ENCODE results near the gene PHRF1. TPM values are rescaled to one million over a fixed set of nuclear protein-coding genes. Genes with fewer than 3 reads are reported as not detected.

Gene PHRF1
- total RNA-seq, 1 donor from 2014 or later, result 27.3 TPM

- peak; percentile 59 for DNase-seq
Measured at GRCh38 chr11:615504-616319, 39.4 kb downstream of the PHRF1 start, which contains the start of gene IRF7. TSS of gene IRF7 (minus strand) at chr11:615950. CDS start at chr11:615364, 586 bp downstream.

GRCh38 chr11:616320-617198 is 40.3 kb downstream of the PHRF1 start:
- DNase-seq, result no peak

GRCh38 chr11:617199-617911 is 41.1 kb downstream of the PHRF1 start:
- no peak for DNase-seq

- no peak for DNase-seq
Measured at GRCh38 chr11:617912-618682, 41.8 kb downstream of the PHRF1 start.

GRCh38 chr11:618856-619627 is 42.8 kb downstream of the PHRF1 start:
- no peak for DNase-seq

- no peak for DNase-seq
Measured at GRCh38 chr11:619628-620050, 43.4 kb downstream of the PHRF1 start.

GRCh38 chr11:620201-620600 is 43.9 kb downstream of the PHRF1 start:
- DNase-seq, result no peak

GRCh38 chr11:620935-621814 is 44.9 kb downstream of the PHRF1 start:
- no peak for DNase-seq

GRCh38 chr11:621838-622237 is 45.6 kb downstream of the PHRF1 start:
- no peak for DNase-seq

- no peak for DNase-seq
Measured at GRCh38 chr11:623349-623869, 47.1 kb downstream of the PHRF1 start.

GRCh38 chr11:623999-624704 is 47.9 kb downstream of the PHRF1 start:
- no peak for DNase-seq

- no peak for DNase-seq
Measured at GRCh38 chr11:624705-625635, 48.7 kb downstream of the PHRF1 start, which contains the start of gene CDHR5. TSS of gene CDHR5 (minus strand) at chr11:624955. CDS start at chr11:624902, 53 bp downstream.

- DNase-seq, result no peak
Measured at GRCh38 chr11:625636-626268, 49.5 kb downstream of the PHRF1 start.

GRCh38 chr11:626475-627307 is 50.4 kb downstream of the PHRF1 start, which contains the start of gene SCT:
TSS of gene SCT (minus strand) at chr11:627181. CDS start at chr11:627143, 38 bp downstream.
- DNase-seq, result no peak

GRCh38 chr11:627308-627576 is 51.0 kb downstream of the PHRF1 start:
- no peak for DNase-seq

- no peak for DNase-seq
Measured at GRCh38 chr11:628056-628455, 51.8 kb downstream of the PHRF1 start.

- DNase-seq, result no peak
Measured at GRCh38 chr11:629237-629583, 52.9 kb downstream of the PHRF1 start.

Measured in occipital lobe (tissue), 2 donors.